T-helper 1 cell treated with Interleukin-12 subunit alpha and Interleukin-12 subunit beta and Interleukin-4 antibody, amounts not matched to agents 30 ng/mL and 1 ng/mL, for 36 hours (primary cell): ENCODE data around the gene MOCS1. TPM values are rescaled to one million over a fixed set of nuclear protein-coding genes. Genes with fewer than 3 reads are reported as not detected.

ENCODE experiments used
- intact Hi-C: fragments of 100-400 bp; cut with micrococcal nuclease; formaldehyde crosslinking; loops from one replicate; pipeline ENCODE4 v1.15.1; 2024
- total RNA-seq: library from RNA; stranded (reverse); gene quantifications from 2 replicates; pipeline ENCODE4 v1.2.3, GENCODE V29; 2022

Gene MOCS1
- total RNA-seq, 1 donor from 2014 or later = 0.37 TPM

GRCh38 chr6:39904946-39905639, 29.2 kb downstream of the MOCS1 start:
- intact Hi-C loops = no loop called here

GRCh38 chr6:39903656-39904055, 30.6 kb downstream of the MOCS1 start:
- intact Hi-C loops = no loop called here

GRCh38 chr6:39902786-39903465, 31.3 kb downstream of the MOCS1 start:
- intact Hi-C loops = no loop called here

GRCh38 chr6:39902136-39902535, 32.1 kb downstream of the MOCS1 start:
- intact Hi-C loops = no loop called here

DNA sequence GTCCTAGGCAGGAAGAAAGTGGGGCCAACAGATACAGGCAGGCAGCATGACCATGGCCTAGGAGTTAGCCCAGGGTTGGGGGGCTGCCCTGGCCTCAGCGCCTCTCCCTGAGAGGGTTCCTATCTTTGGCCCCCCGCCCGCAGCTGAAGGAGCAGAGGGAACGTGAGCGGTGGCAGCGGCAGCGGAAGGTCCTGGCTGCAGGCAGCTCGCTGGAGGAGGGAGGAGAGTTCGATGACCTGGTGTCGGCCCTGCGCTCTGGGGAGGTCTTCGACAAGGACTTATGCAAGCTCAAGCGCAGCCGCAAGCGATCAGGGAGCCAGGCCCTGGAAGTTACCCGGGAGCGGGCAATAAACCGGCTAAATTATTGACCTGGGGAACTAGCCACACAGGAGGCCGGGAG, 32.6 kb downstream of the MOCS1 start:
- intact Hi-C loops = no loop called here

- intact Hi-C loops = no loop called here
Measured at GRCh38 chr6:39901116-39901655, 33.1 kb downstream of the MOCS1 start.

GRCh38 chr6:39899554-39900295, 34.5 kb downstream of the MOCS1 start:
- intact Hi-C loops = no loop called here

DNA sequence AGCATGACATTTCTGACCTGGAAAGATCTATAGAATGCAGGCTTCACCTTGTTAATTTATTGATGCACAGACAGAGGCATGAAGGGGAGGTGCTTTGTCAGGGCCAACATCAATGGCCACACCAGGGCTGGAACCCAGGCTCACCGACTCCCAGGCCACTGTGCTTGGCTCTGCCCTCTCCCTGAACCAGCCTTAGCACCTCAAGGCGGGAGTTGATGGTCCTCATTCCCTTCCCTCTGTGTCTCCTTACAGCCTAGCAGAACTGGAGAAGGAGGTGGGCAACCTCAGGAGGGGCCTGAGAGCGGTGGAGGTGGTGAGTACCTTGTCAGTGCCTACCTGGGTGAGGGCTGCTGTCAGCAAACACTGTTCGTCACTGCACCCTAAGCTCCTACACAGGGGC, 35.6 kb downstream of the MOCS1 start:
- intact Hi-C loops = no loop called here

GRCh38 chr6:39897698-39898097, 36.6 kb downstream of the MOCS1 start:
- intact Hi-C loops = no loop called here

DNA sequence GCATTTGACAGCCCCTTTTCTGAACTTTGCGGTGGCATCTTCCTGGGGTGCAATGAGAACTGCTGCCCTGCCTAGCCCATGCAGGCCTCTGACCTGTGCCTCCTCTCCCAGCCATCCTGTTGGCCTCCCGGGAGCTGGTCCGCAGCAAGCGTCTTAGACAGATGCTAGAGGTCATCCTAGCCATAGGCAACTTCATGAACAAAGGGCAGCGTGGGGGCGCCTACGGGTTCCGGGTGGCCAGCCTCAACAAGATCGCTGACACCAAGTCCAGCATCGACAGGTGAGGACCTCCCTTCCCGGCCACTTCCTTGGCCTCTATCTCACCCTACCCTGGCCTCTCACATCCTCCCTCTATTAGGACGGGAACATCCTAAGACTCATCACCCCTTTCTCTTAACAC, 37.6 kb downstream of the MOCS1 start:
- intact Hi-C loops = no loop called here

DNA sequence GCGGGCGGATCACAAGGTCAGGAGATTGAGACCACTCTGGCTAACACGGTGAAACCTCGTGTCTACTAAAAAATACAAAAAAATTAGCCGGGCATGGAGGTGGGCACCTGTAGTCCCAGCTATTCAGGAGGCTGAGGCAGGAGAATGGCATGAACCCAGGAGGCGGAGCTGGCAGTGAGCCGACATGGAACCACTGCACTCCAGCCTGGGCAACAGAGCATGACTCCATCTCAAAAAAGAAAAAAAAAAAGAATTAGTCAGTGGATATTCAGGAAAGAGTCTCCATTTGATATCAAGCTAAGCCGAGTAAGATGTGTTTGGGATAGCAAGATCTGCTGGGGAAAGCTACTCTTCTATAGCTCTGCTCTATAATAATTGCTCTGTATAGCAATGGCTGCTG, 41.0 kb downstream of the MOCS1 start:
- intact Hi-C loops = loop anchor here (5.0 kb wide), 1 partner anchor 531 kb away; no protein-coding TSS in a partner anchor

- intact Hi-C loops = loop anchor here (5.0 kb wide), 1 partner anchor 530 kb away; no protein-coding TSS in a partner anchor
Measured at GRCh38 chr6:39892490-39893129, 41.7 kb downstream of the MOCS1 start.

DNA sequence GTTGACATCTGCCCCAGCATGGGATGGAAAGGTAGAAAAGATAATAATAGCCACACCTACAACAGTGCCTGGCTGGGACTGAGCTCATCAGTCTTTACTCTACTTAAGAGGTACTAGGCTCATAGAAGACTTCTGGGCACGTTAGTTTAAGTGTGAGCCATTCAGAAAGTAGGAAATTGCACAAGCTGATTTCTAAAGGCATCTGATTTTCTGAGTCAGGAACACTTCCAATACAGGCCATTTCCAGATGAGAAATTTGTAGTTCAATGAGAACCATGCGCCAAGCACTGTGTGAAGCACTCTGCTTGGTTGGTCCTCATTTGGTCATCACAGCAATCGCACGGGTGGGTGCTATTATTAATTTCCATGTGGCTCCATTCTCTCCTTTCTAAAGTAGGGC, 42.3 kb downstream of the MOCS1 start:
- intact Hi-C loops = loop anchor here (5.0 kb wide), 1 partner anchor 530 kb away; no protein-coding TSS in a partner anchor

- intact Hi-C loops = loop anchor here (5.0 kb wide), 1 partner anchor 529 kb away; no protein-coding TSS in a partner anchor
Measured at GRCh38 chr6:39891353-39891752, 42.9 kb downstream of the MOCS1 start.

DNA sequence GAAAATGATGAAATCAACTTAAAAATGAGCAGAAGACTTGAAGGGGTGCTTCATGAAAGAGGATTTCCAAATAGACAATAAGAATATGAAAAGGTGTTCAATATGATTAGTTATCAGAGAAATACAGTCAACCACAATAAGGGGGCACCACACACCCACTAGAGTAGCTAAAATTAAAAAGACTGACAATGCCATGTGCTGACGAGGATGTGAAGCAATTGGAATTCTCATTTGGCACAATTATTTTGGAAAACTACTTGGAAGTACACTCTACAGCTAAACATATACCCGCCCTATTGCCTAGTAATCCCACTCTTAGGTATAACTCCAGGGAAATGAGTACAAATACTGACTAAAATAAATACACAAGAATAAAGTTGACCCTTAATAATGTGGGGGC, 45.0 kb downstream of the MOCS1 start:
- intact Hi-C loops = no loop called here

DNA sequence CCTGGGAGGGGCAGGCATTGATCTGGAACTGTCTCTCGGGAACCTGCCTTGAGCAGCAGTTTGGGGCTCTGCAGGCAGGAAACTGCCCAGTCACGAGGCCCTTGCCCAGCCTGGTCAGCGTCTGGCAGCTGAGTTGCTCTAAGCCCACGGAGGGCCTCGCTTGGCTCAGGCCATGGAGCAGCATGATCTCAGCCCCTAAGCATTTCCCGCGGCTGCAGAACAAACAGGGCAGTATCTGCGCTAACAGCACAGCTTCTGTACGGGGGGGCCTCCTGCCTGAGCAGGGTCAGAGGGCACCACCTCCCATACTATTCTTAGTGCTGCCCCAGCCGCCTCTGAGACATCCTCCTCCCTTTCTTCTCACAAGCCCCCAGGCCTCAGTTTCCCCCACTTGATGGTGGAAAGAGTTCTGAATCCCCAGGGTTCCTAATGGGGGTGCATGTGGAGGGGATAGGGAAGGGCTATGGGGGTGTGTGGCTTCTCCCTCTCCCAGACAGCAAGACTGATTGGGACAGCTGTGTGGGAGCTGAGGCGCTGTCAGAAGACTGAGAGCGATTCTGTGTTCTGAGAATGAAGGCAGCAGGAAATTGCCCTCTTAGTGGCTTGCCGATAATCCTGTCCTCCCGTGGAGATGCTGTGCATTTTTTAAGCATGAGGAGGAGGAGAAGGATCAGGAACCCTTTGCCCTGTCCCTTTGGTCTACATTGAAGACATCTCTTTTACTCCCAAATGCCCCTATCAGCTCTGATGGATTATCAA, 46.4 kb downstream of the MOCS1 start:
- intact Hi-C loops = no loop called here

GRCh38 chr6:39886871-39887270, 47.4 kb downstream of the MOCS1 start:
- intact Hi-C loops = no loop called here

DNA sequence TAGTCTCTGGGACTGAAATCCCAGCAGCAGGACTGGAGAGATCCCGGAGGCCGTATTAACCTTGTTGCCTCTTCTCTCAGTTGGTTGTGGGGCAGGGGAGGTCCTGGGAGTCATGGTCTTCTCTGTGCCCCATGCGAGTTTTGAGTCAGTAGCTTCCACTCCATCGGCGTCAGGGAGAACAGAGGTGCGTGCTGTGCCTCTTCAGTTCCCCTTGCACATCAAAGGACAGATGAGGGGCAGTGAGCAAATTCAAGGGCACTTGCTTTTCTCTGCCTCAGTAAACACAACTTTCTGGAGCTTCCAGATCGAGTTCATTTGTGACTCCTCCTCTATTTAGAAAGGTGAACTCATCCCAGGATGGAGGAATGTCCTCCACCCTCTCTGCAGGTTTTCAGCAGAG, 48.6 kb downstream of the MOCS1 start:
- intact Hi-C loops = no loop called here

GRCh38 chr6:39884696-39885095, 49.6 kb downstream of the MOCS1 start:
- intact Hi-C loops = no loop called here

GRCh38 chr6:39882531-39882899, 51.7 kb downstream of the MOCS1 start:
- intact Hi-C loops = no loop called here
